HG03025 (cell line): ENCODE measurements around the gene CNOT1.
"Not testable (repeated sequence)": the region's sequence is repeated elsewhere in the genome, so short reads cannot be mapped to it uniquely, and the experiment has no call there.

Experiments
- ATAC-seq: cut with Tn5 transposase; IDR thresholded peaks from one replicate; pipeline ENCODE4 v1.9.1; 2021; ENCODE audit warnings: mild to moderate bottlenecking, moderate library complexity; ENCODE audit not compliant: unreplicated experiment, low FRiP score

Gene CNOT1

DNA sequence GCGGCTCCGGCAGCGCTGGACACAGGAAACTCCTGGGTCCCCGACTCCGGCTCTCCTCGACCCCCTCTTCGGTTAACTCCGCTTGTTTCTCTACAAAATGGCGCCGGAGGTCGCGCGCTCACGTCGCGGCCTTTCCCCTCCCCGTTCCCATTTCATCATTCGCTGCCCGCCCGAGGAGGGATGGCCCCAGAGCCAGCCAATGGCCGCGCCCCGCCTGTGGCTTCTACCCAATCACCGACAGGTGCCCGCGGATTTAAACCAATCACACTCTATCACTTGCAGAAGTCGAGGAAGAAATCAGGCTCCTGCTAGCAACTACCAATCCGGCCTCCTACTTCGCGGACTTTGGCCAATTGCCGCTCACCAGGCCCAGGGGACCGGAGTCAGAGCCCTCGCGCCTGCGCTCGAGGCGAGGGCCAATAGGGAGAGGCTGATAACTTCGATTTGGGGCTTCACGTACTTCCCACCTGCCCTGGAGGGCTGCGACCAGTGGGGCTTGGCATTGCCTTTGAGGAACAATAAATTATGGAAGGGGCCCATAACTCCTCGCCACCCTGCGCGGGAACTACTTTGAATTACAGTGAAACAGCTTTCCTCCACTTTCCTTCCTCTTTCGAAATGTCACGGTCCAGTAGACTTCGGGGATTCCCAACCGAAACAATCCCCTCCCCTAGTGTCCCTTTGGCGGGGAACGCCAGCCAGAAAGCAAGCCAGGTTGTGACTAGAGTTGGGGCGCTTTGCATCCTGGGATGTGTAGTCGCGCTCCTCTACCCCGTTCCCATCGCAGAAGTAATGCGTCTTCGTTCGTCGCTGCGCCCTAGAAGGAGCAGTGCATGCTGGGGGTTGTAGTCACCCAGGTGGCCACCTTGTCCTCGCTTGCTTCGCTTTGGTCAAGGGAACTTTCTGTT, at the start of gene CNOT1:
TSS of gene CNOT1 (minus strand) at position 94 of the 908 bp plus-strand sequence. CDS start 30,489 bp downstream, outside the sequence.
- peak; percentile 87 for ATAC-seq

DNA sequence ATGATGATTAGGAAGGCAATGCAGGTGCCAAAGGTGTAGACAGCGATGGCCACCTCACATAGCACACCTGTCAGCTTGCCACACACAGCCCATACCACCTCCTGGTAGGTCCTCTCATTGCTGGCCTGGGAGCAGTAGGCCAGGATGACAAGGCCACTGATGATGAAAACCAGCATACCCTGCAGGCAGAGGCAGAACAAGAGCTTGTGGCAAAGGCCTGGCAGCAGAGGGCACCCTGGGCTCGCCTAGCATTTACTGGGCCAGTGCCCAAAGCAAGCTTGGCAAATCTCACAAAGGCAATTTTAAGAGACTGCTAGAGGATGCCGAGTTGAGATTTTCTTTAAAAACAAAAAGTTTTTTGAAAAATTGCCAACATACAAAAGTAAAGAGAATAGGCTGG, 49.1 kb upstream of the CNOT1 start:
- no peak for ATAC-seq

DNA sequence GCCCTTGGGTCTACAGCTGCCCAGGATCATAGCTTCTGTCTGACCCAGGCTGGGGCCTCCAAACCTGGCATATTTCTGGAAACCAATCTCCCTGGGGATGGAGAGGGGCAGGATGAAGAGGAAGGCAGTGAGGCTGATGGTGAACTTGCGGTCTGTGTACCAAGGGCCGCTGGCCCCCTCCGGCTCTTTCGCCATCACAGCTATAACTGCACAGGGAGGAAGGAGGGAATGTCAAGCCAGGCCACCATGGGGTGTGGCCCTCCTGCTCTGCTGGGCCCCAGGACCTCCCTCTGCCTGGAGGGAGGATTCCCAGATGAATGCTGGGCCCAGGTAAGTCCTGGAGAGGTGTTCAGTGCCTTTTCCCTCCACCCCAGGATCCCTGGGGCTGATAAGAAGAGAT, 48.6 kb upstream of the CNOT1 start:
- no peak for ATAC-seq

DNA sequence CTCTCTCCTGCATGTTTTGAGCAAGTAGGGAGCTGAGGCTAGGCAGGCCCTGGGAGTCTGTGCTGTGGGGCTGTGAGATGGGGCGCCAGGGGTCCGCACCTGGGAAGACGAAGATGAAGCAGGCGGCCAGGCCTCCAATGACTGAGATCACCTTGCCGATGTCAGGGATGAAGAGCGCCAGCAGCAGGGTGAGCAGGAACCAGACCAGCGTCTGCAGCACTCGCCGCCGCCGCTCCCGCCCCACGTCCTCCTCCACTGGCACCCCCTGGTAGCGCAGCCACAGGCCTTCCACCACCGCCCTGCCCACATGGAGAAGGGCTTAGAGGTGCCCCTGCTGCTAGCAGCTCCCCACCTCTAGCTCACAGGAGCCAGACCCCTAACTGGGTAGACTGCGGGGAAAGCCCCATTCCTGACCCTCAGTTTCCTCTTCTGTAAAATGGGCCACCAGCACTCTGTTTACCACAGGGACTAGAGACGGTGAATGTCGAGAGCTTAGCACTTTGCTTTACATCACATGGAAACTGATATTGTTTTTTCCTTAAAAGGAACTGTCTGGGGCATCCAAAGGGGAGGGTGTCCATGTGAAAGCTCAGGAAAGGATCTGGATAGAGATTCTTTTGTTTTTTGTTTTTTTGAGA, 41.4 kb upstream of the CNOT1 start:
- no peak for ATAC-seq

DNA sequence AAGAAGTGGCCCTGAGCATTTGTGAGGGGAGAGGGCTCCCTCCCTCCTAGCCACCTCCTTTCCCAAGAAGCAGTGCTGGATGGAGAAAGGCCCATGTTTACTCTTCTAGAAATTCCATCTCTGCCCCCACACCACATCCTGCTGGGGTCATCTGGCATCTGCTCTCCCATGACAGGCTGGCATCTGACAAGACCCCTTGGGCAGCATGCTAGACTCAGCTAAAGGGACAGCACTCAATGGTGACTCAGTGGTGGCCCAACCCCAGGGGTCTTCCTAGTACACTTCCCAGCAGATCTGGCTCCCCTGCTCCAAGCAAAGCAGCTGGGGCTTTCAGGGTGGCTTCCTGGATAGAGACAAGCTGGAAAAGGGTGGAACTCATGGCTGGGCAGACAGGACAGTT, 40.6 kb upstream of the CNOT1 start:
- ATAC-seq: no peak

DNA sequence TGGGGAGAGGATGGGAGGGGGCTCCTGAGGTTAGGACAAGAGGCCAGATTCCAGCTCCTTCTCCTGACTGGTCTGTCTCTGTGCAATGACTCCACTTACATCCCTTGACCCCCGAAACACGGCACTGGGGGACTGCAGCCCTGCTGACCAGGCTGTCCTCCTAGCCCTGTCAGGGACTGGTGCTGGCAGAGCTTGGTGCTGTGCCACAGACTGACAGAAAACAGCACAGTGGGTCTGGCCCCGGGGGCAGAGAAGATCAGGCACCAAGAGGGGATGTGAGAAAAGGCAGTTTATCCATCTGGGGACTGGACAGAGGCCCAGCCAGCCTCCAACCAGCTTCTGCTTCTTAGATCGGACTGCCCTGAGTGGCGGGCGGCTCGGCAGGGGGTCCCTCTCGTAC, 35.6 kb upstream of the CNOT1 start:
- no peak for ATAC-seq

DNA sequence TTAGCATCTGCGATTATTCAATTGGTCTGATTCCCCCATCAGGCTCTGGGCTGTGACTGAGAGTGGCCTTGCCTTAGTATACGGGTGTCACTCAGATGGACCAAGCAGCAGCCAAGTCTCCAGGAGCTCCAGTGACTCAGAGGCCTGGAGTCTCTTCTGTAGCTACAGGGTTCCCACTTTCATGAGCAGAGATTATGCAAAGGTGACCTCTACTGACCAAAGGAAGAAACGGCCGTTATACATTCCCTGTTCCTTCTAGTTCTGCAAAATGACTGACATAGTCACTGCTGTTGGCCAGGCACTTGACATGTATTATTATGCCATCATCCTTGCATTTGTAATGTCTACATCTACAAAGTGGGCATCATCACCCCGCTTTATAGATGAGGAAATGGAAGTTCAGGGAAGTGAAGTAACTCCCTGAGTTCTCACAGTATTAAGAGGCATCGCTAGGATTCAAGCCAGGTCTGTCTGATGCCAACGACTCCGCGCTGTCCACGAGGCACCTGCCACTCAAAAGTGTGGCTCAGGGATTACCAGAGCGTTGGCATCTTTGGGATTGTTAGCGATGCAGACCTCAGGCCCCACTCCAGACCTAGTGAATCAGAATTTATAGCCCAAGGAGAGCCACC, 31.7 kb upstream of the CNOT1 start:
- no peak for ATAC-seq

DNA sequence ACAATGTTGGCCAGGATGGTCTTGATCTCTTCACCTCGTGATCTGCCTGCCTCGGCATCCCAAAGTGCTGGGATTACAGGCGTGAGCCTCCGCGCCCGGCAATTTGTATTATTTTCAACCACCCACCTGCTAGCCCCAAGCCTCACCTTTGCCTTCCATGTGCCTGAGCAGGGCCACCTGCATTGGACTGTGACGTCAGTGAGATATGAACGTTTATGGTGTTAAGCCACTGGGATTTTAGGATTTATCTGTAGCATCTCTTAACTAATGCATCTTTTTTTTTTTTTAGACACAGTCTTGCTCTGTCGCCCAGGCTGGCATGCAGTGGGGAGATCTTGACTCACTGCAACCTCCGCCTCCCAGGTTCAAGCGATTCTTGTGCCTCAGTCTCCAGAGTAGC, 30.3 kb upstream of the CNOT1 start:
- ATAC-seq: not testable (repeated sequence)

DNA sequence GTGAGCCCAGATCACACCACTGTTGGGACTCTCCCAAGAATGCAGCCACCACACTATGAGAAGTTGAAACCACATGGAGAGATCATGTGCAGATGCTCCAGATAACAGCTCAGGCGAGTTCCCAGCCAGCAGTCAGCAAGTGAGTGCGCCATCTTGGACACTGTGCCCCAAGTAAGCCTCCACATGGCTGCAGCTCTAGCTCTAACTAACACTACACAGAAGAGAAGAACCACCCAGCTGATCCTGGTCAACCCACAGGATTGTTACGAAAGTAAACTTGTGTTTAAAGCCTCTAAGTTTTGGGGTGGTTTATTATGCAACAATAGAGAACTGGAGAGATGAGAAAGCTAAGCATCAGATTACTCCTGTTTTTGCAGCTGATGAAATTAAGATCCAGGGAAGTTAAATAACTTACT, 29.2 kb upstream of the CNOT1 start:
- ATAC-seq: no peak

DNA sequence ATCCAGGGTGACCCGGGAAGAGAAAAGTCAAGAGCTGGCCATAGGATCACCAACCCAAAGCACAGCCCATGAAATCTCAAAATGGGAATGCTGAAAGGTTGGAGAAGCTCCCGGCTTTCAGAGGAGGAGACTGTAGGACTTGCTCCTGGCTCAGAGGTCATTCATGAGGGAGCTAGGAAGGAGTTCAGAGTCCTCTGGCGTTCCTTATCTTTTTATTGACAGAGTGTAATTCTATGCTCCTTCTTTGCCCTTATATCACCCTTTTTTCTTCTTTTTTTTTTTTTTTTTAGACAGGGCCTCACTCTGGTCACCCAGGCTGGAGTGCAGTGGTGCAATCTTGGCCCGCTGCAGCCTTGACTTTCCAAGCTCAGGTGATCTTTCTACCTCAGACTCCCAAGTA, 27.3 kb upstream of the CNOT1 start:
- no peak for ATAC-seq

DNA sequence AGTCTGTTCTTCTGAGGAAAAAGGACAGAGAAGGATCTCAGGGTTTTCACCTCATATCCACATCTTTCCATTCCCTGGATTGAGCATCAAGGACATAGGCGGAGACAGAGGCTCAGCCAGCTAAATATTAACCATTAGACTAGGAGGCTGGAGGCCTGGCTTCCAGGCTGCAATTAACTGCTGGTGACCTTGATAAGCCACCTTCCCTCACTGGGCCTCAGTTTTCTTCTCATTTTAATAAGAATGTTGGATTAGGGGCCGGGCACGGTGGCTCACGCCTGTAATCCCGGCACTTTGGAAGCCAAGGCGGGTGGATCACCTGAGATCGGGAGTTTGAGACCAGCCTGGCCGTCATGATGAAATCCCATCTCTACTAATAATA, 25.6 kb upstream of the CNOT1 start:
- ATAC-seq: no peak

DNA sequence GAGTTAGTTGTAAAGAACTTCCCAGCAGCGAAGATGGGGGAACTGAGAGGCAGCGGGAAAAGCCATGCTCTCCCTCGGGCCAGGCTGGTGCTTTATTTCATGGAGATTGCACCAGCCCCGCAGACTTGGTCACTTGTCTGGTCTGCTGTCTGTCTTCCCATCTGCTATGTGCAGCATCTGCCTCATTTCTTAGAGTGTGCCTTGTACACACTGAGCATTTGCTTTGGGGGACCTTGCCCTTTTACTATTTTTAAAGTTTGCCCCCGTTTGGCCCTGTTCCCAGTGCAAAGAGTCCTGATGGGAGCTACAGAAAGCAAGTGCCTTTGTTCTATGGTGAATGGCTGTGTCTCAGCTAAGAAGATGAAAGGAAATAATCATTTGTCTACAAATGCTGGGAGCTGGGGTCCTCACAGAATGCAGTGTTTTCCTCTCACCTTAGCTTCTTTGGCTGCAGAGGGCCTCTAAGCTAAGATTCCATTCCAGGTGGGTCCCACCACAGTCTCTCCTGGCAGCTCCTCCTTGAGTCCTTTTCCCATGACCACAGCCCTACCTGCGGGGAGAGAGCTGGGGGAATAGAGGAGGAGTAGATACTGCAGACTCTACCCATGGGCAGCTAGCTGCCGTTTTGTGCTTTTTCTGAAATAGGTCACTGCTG, 25.1 kb upstream of the CNOT1 start:
- no peak for ATAC-seq

DNA sequence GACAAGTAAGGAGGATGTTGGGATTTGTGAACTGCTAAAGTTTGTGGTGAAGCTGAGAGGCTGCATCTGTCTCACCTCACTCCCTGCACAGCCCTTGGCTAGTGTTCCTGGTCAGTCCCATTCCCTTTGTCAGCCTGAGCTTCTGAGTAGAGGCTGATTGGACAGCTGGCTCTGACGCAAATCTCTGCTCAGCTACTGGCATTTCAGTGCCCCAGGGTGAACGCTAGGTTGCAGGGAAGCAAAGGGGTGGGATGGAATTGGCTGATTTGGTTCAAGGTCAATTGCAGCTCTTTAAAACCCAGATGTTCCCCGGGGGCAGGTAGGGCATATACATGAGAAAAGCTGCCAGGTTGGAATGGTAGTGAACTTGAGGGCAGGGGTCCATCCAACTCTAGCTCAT, 23.1 kb upstream of the CNOT1 start:
- no peak for ATAC-seq

DNA sequence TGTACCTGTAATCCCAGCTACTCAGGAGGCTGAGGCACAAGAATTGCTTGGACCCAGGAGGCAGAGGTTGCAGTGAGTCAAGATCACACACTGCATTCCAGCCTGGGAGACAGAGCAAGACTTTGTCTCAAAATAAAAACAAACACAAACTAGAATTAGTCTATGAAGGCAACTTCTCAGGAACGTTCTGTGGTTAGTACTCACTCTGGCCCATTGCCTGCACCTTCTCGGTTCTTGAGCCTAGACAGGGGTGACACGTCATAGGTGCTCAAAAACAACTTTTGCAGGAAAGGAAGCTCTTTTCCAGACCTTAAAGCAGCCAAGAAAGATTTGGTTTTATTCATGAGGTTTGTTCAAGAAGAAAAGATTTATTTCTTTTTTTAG, 22.3 kb upstream of the CNOT1 start:
- no peak for ATAC-seq

DNA sequence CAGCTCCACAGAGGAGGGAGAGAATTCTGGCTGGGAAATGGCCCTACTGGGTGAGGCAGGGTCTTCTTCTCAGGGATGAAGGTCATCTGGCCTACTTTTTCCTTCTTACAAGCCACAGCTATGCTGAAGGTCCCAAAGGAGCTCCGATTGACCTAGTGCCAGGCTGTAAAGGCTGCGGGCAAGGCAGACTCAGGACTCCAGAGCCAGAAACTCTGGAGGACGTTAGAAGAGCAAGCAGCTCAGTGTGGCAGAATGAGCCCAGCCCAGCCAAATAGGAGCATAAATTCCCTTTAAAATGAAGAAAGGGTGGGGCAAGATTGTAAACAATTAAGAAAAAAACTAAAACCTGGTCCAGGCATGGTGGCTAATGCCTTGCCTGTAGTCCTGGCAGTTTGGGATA, 20.1 kb upstream of the CNOT1 start:
- no peak for ATAC-seq

DNA sequence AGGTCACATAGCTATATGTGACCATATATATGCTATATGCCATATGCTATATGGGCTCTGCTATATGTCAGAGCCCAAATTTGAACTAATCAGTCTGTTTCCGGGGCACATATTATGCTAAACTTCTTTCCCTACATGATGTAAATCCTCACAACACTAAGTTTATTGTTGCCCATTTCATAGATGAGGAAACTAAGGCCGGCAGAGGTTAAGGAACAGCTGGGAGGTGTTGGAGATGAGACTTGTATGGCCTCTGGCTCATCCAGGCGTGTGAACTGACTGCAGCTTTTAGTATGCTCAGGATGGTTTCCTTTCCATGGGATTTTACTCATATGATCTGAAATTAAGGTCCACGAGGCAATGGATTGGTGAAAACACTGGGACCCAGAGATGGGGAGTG, 17.5 kb upstream of the CNOT1 start:
- no peak for ATAC-seq

DNA sequence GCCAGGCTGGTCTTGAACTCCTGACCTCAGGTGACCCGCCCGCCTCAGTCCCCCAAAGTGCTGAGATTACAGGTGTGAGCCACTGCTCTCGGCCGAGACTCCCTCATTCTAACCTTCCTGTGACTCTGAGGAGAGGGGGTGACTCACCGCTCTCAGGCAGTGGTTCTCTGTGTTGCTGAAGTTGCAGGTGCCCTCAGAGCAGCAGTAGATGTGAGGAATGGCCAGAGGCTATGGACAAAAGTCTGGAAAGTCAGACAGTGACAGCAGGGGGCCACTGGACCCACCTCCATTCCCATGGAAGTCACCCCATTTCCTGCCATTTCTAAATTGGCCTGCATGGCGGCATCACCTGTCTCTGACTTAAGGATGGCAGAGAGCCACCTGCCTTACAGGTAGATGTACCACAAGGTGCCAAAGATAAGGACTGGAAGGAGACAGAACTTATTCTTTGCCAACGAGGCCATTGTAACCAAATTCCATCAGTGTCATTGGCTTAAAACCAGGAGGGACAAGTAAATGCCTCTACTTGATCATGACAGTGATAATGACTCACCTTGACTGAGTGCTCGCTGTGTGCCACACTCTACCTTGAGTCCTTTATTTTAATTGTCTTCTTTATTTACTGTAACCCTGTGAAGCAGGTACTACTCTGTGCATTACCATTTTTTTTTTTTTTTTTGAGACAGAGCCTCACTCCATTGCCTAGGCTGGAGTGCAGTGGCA, 15.3 kb upstream of the CNOT1 start:
- ATAC-seq: no peak

DNA sequence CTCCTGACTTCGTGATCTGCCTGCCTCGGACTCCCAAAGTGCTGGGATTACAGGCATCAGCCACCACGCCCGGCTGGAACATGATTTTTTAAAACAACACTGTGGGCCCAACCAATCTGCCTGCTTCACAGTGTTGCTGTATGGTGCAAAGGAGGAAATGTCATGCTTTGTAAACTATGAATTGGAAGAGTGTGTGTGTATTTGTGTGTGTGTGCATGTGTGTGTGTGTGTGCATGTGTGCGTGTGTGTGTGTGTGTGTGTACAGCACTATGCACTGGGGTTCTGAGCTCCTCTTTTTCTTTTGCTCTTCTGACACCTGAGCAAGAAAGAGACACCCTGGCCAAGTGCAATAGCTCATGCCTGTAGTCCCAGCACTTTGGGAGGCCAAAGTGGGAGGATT, 14.5 kb upstream of the CNOT1 start:
- ATAC-seq: no peak

DNA sequence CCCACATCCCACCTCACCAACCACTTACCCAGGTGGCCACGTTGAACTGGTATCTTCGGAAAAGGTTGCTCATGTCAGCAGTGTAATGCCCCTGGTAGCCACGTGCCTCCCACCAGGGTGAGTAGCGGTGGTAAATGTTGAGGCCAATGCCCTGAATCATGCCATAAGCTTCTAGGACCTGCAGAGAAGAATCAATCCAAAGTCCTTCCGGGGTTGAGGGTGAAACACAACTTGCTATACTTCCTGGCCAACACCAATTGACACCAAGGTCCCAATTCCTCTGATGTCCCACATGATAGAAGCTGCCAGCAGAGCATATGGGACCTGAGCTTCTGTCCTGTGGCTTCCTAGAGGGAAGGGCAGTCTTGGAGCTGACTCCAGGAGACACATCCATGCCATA, 11.3 kb upstream of the CNOT1 start:
- ATAC-seq: no peak

DNA sequence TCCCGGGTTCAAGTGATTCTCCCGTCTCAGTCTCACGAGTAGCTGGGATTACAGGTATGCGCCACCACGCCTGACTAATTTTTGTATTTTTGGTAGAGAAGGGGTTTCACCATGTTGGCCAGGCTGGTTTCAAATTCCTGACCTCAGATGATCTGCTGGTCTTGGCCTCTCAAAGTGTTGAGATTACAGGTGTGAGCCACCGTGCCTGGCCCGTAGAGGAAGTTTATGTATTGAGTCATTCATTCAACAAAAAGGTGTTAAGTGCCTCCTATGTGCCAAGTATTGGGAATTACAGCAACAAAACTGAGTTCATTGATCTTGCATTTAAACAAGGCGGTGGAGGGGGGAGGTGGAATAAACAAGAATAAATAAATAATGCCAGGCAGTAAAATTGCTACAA, 10.2 kb upstream of the CNOT1 start:
- no peak for ATAC-seq

DNA sequence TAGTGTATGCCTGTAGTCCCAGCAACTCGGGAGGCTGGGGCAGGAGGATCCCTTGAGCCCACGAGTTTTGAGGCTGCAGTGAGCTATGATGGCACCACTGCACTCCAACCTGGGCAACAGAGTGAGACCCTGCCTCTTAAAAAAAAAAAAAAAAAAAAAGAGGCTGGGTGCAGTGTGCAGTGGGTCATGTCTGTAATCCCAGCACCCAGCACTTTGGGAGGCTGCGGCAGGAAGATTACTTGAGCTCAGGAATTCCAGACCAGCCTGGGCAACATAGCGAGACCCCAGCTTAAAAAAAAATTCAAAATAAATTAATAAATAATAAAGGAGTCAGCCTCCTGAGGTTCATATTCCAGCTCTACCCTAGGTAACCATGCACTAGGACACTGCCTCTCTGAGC, 9.6 kb upstream of the CNOT1 start:
- no peak for ATAC-seq
